GM12878 (cell line): ENCODE data around the gene NFKBIA. TPM values are rescaled to one million over a fixed set of nuclear protein-coding genes. Genes with fewer than 3 reads are reported as not detected.

Source experiments
- BACH1 ChIP-seq: fragments of 450-650 bp; IDR thresholded peaks from 2 replicates; pipeline ENCODE4 v1.6.1; 2017; ENCODE audit warnings: mild to moderate bottlenecking, borderline replicate concordance
- BCLAF1 ChIP-seq: fragments of 450-650 bp; IDR thresholded peaks from 2 replicates; pipeline ENCODE4 v1.6.1; 2017; ENCODE audit warnings: antibody characterized with exemption, mild to moderate bottlenecking, moderate library complexity
- BRCA1 ChIP-seq: IDR thresholded peaks from 2 replicates; pipeline ENCODE4 v1.6.1; 2011; ENCODE audit warnings: low read depth, low read length, improper control_type of control experiment
- CEBPZ ChIP-seq: fragments of 150-350 bp; IDR thresholded peaks from 2 replicates; pipeline ENCODE4 v1.6.1; 2016; ENCODE audit warnings: low read depth, low read length
- EP300 ChIP-seq, 2 experiments: fragments of 150-350 bp in 1 of 2; IDR thresholded peaks; 2 replicates each; pipeline ENCODE4 v1.6.1; 2011 to 2012; ENCODE audit warnings: low read depth in 2 of 2, low read length in 2 of 2, borderline replicate concordance in 1 of 2, improper control_type of control experiment in 1 of 2, inconsistent platforms in 1 of 2; ENCODE audit not compliant: control insufficient read depth in 1 of 2
- GABPA ChIP-seq: IDR thresholded peaks from 2 replicates; pipeline ENCODE4 v1.6.1; 2014; ENCODE audit warnings: antibody characterized with exemption, low read depth, mild to moderate bottlenecking, inconsistent platforms
- KDM1A ChIP-seq: fragments of 200-600 bp; sonication (generic); IDR thresholded peaks from 2 replicates; pipeline ENCODE4 v1.6.1; 2016; ENCODE audit warnings: borderline replicate concordance
- KLF5 ChIP-seq: fragments of 450-650 bp; IDR thresholded peaks from 2 replicates; pipeline ENCODE4 v1.6.1; 2014; ENCODE audit warnings: mild to moderate bottlenecking; ENCODE audit not compliant: partially characterized antibody
- MTA2 ChIP-seq: fragments of 450-650 bp; IDR thresholded peaks from 2 replicates; pipeline ENCODE4 v1.6.1; 2016; ENCODE audit warnings: low read depth, mild to moderate bottlenecking, moderate library complexity
- NBN ChIP-seq: fragments of 450-650 bp; IDR thresholded peaks from 2 replicates; pipeline ENCODE4 v1.6.1; 2016
- NFYA ChIP-seq: IDR thresholded peaks from 2 replicates; pipeline ENCODE4 v1.6.1; 2011; ENCODE audit warnings: low read depth, mild to moderate bottlenecking, low read length, improper control_type of control experiment, borderline replicate concordance
- RELA ChIP-seq: fragments of 450-650 bp; IDR thresholded peaks from 2 replicates; pipeline ENCODE4 v1.8.0; 2014; ENCODE audit warnings: borderline replicate concordance; ENCODE audit not compliant: partially characterized antibody
- STAT3 ChIP-seq: IDR thresholded peaks from 2 replicates; pipeline ENCODE4 v1.6.1; 2011; ENCODE audit warnings: low read depth, low read length, improper control_type of control experiment
- WRNIP1 ChIP-seq: IDR thresholded peaks from 2 replicates; pipeline ENCODE4 v1.6.1; 2011; ENCODE audit warnings: low read depth, low read length, improper control_type of control experiment, borderline replicate concordance
- ZNF24 ChIP-seq: fragments of 450-650 bp; IDR thresholded peaks from 2 replicates; pipeline ENCODE4 v1.6.1; 2017; ENCODE audit warnings: antibody characterized with exemption, mild to moderate bottlenecking
- ZNF274 ChIP-seq: IDR thresholded peaks from one replicate; pipeline ENCODE4 v1.8.0; 2011; ENCODE audit not compliant: insufficient read length, insufficient read depth
- ZNF384 ChIP-seq: IDR thresholded peaks from 2 replicates; pipeline ENCODE4 v1.6.1; 2012; ENCODE audit warnings: low read depth, mild to moderate bottlenecking, low read length, improper control_type of control experiment, borderline replicate concordance
- polyA plus RNA-seq, 11 experiments: library from polyadenylated mRNA; depleted of rRNA in 4 of 11; unstranded in 6 of 11; stranded (reverse) in 5 of 11; fragments of >200 nt; fragmentation: Nextera tagmentation in 4 of 11; fragmentation: Illumina TruSeq in 1 of 11; extraction: Ambion mirVana in 4 of 11; extraction: Trizol in 1 of 11; gene quantifications; 1 replicate in 1 of 11; 2 replicates in 10 of 11; pipeline versions ENCODE4 v1.2.1 to v1.2.3, GENCODE V29; 2011 to 2016; ENCODE audit warnings: inconsistent platforms in 2 of 11, missing spikeins in 2 of 11, low read depth in 1 of 11
- total RNA-seq, 4 experiments: library from RNA; depleted of rRNA in 3 of 4; stranded (reverse); fragments of >200 nt in 3 of 4; fragmentation: Illumina TruSeq in 1 of 4; extraction: Trizol in 1 of 4; gene quantifications; 2 replicates each; pipeline versions ENCODE4 v1.2.1 to v1.2.3, GENCODE V29; 2013 to 2021
- TF ChIP-seq, protein P1 (sequence below): fragments of 450-650 bp; IDR thresholded peaks from 2 replicates; pipeline ENCODE4 v1.6.1; 2018; ENCODE audit warnings: borderline replicate concordance, mild to moderate bottlenecking; ENCODE audit not compliant: partially characterized antibody
- TF ChIP-seq, protein P2 (sequence below): fragments of 450-650 bp; IDR thresholded peaks from 2 replicates; pipeline ENCODE4 v1.6.1; 2017; ENCODE audit warnings: mild to moderate bottlenecking, low read depth, inconsistent platforms; ENCODE audit not compliant: poor library complexity, severe bottlenecking

Gene NFKBIA
- total and polyA plus RNA-seq, 10 of the 15 experiments (the other 5 are each of a cell fraction or from before 2014, with no cell fraction given) = 123 to 419 (median 267) TPM

- TF ChIP-seq, protein P1, sequence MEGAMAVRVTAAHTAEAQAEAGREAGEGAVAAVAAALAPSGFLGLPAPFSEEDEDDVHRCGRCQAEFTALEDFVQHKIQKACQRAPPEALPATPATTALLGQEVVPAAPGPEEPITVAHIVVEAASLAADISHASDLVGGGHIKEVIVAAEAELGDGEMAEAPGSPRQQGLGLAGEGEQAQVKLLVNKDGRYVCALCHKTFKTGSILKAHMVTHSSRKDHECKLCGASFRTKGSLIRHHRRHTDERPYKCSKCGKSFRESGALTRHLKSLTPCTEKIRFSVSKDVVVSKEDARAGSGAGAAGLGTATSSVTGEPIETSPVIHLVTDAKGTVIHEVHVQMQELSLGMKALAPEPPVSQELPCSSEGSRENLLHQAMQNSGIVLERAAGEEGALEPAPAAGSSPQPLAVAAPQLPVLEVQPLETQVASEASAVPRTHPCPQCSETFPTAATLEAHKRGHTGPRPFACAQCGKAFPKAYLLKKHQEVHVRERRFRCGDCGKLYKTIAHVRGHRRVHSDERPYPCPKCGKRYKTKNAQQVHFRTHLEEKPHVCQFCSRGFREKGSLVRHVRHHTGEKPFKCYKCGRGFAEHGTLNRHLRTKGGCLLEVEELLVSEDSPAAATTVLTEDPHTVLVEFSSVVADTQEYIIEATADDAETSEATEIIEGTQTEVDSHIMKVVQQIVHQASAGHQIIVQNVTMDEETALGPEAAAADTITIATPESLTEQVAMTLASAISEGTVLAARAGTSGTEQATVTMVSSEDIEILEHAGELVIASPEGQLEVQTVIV = no peak
- no peak for TF ChIP-seq CEBPZ
- TF ChIP-seq BACH1 = peak; percentile 15; the same call in 1 of the 2 replicates
- TF ChIP-seq STAT3 = no peak
- TF ChIP-seq BRCA1 = no peak
- TF ChIP-seq KDM1A = no peak
- no peak for TF ChIP-seq RELA
- no peak for TF ChIP-seq ZNF274
- TF ChIP-seq ZNF384 = no peak
- TF ChIP-seq MTA2 = no peak
- TF ChIP-seq EP300 (IDR thresholded peaks at IDR 0.05; ENCODE audit: borderline replicate concordance in 1 of 2, control insufficient read depth in 1 of 2, low read depth in 2 of 2, low read length in 2 of 2) = no peak
- no peak for TF ChIP-seq NFYA
- TF ChIP-seq WRNIP1 = no peak
- no peak for TF ChIP-seq ZNF24
- no peak for TF ChIP-seq KLF5
- no peak for TF ChIP-seq NBN
- no peak for TF ChIP-seq GABPA
- TF ChIP-seq BCLAF1 = no peak; the same call in 1 of the 2 replicates
- TF ChIP-seq, protein P2, sequence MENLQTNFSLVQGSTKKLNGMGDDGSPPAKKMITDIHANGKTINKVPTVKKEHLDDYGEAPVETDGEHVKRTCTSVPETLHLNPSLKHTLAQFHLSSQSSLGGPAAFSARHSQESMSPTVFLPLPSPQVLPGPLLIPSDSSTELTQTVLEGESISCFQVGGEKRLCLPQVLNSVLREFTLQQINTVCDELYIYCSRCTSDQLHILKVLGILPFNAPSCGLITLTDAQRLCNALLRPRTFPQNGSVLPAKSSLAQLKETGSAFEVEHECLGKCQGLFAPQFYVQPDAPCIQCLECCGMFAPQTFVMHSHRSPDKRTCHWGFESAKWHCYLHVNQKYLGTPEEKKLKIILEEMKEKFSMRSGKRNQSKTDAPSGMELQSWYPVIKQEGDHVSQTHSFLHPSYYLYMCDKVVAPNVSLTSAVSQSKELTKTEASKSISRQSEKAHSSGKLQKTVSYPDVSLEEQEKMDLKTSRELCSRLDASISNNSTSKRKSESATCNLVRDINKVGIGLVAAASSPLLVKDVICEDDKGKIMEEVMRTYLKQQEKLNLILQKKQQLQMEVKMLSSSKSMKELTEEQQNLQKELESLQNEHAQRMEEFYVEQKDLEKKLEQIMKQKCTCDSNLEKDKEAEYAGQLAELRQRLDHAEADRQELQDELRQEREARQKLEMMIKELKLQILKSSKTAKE = no peak
Measured at GRCh38 chr14:35400648-35401421, 3.7 kb downstream of the NFKBIA start (continued).
